ENCODE data around the gene FBN3.

The FBN3 gene

GRCh38 chr19:8148410-8149260, 757 bp downstream of the FBN3 start:
- Histone ChIP-seq H4K20me1 (ENCODE audit: insufficient read depth, low read length) (no peaks in the 10 kb centered on the region), H3K4me3 (ENCODE audit: low read depth, low read length, poor library complexity, severe bottlenecking) (no peak overlapping the region), H3F3A (ENCODE audit: insufficient read depth, low read length) (no peaks in the 10 kb centered on the region), H3K9ac (ENCODE audit: low read length) (no peak overlapping the region), H2AFZ (ENCODE audit: low read length) (no peak overlapping the region), H3K9me2 (ENCODE audit: low read depth, low read length) (no peaks in the 10 kb centered on the region), H3K9me3 (ENCODE audit: low read length) (no peaks in the 10 kb centered on the region), H3K79me2 (ENCODE audit: insufficient read depth, low read length) (no peaks in the 10 kb centered on the region), H3K27ac (ENCODE audit: low read depth, low read length, poor library complexity, severe bottlenecking) (no peak overlapping the region), H3K27me3 (ENCODE audit: insufficient read depth, low read length) (peaks cover 16% of the 10 kb centered on the region; the same call in 1 of the 2 replicates), H3K36me3 (ENCODE audit: insufficient read depth, low read length) (no peaks in the 10 kb centered on the region), H3K4me2 (ENCODE audit: low read length) (no peak overlapping the region), H3K4me1 (ENCODE audit: insufficient read depth, low read length, severe bottlenecking) (no peaks in the 10 kb centered on the region)
- no peak for TF ChIP-seq CTCF (IDR thresholded peaks at IDR 0.05; ENCODE audit: low read length)
- TF ChIP-seq EZH2 (IDR thresholded peaks at IDR 0.05; ENCODE audit: borderline replicate concordance, low read length) = no peak

- H3K27me3 ChIP-seq (ENCODE audit: insufficient read depth, low read length) = peaks cover 16% of the 10 kb centered on the region; the same call in 1 of the 2 replicates
- no peaks in the 10 kb centered on the region for H3K9me3 ChIP-seq (ENCODE audit: low read length)
- no peak overlapping the region for H2AFZ ChIP-seq (ENCODE audit: low read length)
- H3F3A ChIP-seq (ENCODE audit: insufficient read depth, low read length) = no peaks in the 10 kb centered on the region
- no peaks in the 10 kb centered on the region for H3K9me2 ChIP-seq (ENCODE audit: low read depth, low read length)
- no peaks in the 10 kb centered on the region for H3K4me1 ChIP-seq (ENCODE audit: insufficient read depth, low read length, severe bottlenecking)
- no peak overlapping the region for H3K27ac ChIP-seq (ENCODE audit: low read depth, low read length, poor library complexity, severe bottlenecking)
- TF ChIP-seq CTCF (IDR thresholded peaks at IDR 0.05; ENCODE audit: low read length) = no peak
- TF ChIP-seq EZH2 (IDR thresholded peaks at IDR 0.05; ENCODE audit: borderline replicate concordance, low read length) = no peak
- no peaks in the 10 kb centered on the region for H3K79me2 ChIP-seq (ENCODE audit: insufficient read depth, low read length)
- H4K20me1 ChIP-seq (ENCODE audit: insufficient read depth, low read length) = no peaks in the 10 kb centered on the region
- H3K4me3 ChIP-seq (ENCODE audit: low read depth, low read length, poor library complexity, severe bottlenecking) = no peak overlapping the region
- no peaks in the 10 kb centered on the region for H3K36me3 ChIP-seq (ENCODE audit: insufficient read depth, low read length)
- no peak overlapping the region for H3K4me2 ChIP-seq (ENCODE audit: low read length)
- H3K9ac ChIP-seq (ENCODE audit: low read length) = no peak overlapping the region
Observed at GRCh38 chr19:8148088-8148409, 1.3 kb downstream of the FBN3 start.

GRCh38 chr19:8147582-8147978, 1.8 kb downstream of the FBN3 start:
- H3K4me2 ChIP-seq (ENCODE audit: low read length) = no peak overlapping the region
- no peak overlapping the region for H3K9ac ChIP-seq (ENCODE audit: low read length)
- H3K4me1 ChIP-seq (ENCODE audit: insufficient read depth, low read length, severe bottlenecking) = no peaks in the 10 kb centered on the region
- H3F3A ChIP-seq (ENCODE audit: insufficient read depth, low read length) = no peaks in the 10 kb centered on the region
- no peaks in the 10 kb centered on the region for H3K36me3 ChIP-seq (ENCODE audit: insufficient read depth, low read length)
- no peak overlapping the region for H3K27ac ChIP-seq (ENCODE audit: low read depth, low read length, poor library complexity, severe bottlenecking)
- H3K4me3 ChIP-seq (ENCODE audit: low read depth, low read length, poor library complexity, severe bottlenecking) = no peak overlapping the region
- no peaks in the 10 kb centered on the region for H3K79me2 ChIP-seq (ENCODE audit: insufficient read depth, low read length)
- H4K20me1 ChIP-seq (ENCODE audit: insufficient read depth, low read length) = no peaks in the 10 kb centered on the region
- no peaks in the 10 kb centered on the region for H3K9me3 ChIP-seq (ENCODE audit: low read length)
- no peaks in the 10 kb centered on the region for H3K9me2 ChIP-seq (ENCODE audit: low read depth, low read length)
- TF ChIP-seq EZH2 (IDR thresholded peaks at IDR 0.05; ENCODE audit: borderline replicate concordance, low read length) = no peak
- TF ChIP-seq CTCF (IDR thresholded peaks at IDR 0.05; ENCODE audit: low read length) = no peak
- no peak overlapping the region for H2AFZ ChIP-seq (ENCODE audit: low read length)
- H3K27me3 ChIP-seq (ENCODE audit: insufficient read depth, low read length) = peaks cover 16% of the 10 kb centered on the region; the same call in 1 of the 2 replicates

Measured in OCI-LY1 (cell line).